ENCODE measurements around the gene CYP26B1. TPM values are rescaled to one million over a fixed set of nuclear protein-coding genes. Genes with fewer than 3 reads are reported as not detected.

The CYP26B1 gene
- total and polyA plus RNA-seq, 3 donors from 2014 or later: 31.6 to 86.2 (median 42.1) TPM

GRCh38 chr2:72115110-72116080 lies 32.3 kb downstream of the CYP26B1 start:
- Histone ChIP-seq H3K4me1 (no peaks in the 10 kb centered on the region), H3K27ac (no peak overlapping the region), H3K9me3 (no peaks in the 10 kb centered on the region), H3K27me3 (no peaks in the 10 kb centered on the region), H3K4me3 (no peak overlapping the region), H3K36me3 (ENCODE audit: low read depth, missing control alignments) (no peaks in the 10 kb centered on the region)
- DNase-seq: no peak
- TF ChIP-seq POLR2A (IDR thresholded peaks at IDR 0.05): no peak
- TF ChIP-seq CTCF (IDR thresholded peaks at IDR 0.05): no peak
- intact Hi-C loops (cut with DNase I; ENCODE audit: low total_unique reads): no loop called here
- WGBS, 2 donors: 68 to 82% methylated on average over 5 to 18 of the region's 18 CpGs

- Histone ChIP-seq H3K27me3 (no peaks in the 10 kb centered on the region), H3K27ac (no peak overlapping the region), H3K36me3 (ENCODE audit: low read depth, missing control alignments) (no peaks in the 10 kb centered on the region), H3K9me3 (no peaks in the 10 kb centered on the region), H3K4me1 (no peaks in the 10 kb centered on the region), H3K4me3 (no peak overlapping the region)
- no peak for TF ChIP-seq POLR2A (IDR thresholded peaks at IDR 0.05)
- no peak for TF ChIP-seq CTCF (IDR thresholded peaks at IDR 0.05)
- DNase-seq: no peak
- WGBS, 2 donors: 96 to 97% methylated on average over 8 to 11 of the region's 11 CpGs
- intact Hi-C loops (cut with DNase I; ENCODE audit: low total_unique reads): no loop called here
Observed at GRCh38 chr2:72114693-72115051, 33.0 kb downstream of the CYP26B1 start.

- TF ChIP-seq POLR2A (IDR thresholded peaks at IDR 0.05): no peak
- TF ChIP-seq CTCF (IDR thresholded peaks at IDR 0.05): no peak
- intact Hi-C loops (cut with DNase I; ENCODE audit: low total_unique reads): no loop called here
- Histone ChIP-seq H3K36me3 (ENCODE audit: low read depth, missing control alignments) (no peaks in the 10 kb centered on the region), H3K4me1 (no peaks in the 10 kb centered on the region), H3K27me3 (no peaks in the 10 kb centered on the region), H3K9me3 (no peaks in the 10 kb centered on the region), H3K27ac (no peak overlapping the region), H3K4me3 (no peak overlapping the region)
- DNase-seq: no peak
- WGBS, 2 donors: 91 to 96% methylated on average over 10 to 15 of the region's 15 CpGs
Observed at GRCh38 chr2:72113847-72114692, 33.6 kb downstream of the CYP26B1 start.

GRCh38 chr2:72112981-72113846 lies 34.4 kb downstream of the CYP26B1 start:
- Histone ChIP-seq H3K4me1 (no peaks in the 10 kb centered on the region), H3K4me3 (no peak overlapping the region), H3K36me3 (ENCODE audit: low read depth, missing control alignments) (no peaks in the 10 kb centered on the region), H3K27ac (no peak overlapping the region), H3K27me3 (no peaks in the 10 kb centered on the region), H3K9me3 (no peaks in the 10 kb centered on the region)
- DNase-seq: no peak
- TF ChIP-seq POLR2A (IDR thresholded peaks at IDR 0.05) (no peak), CTCF (IDR thresholded peaks at IDR 0.05) (no peak)
- intact Hi-C loops (cut with DNase I; ENCODE audit: low total_unique reads): no loop called here
- WGBS, 2 donors: 87 to 89% methylated on average over 9 to 12 of the region's 12 CpGs

Data from testis (tissue), 3 donors.